HG03460 (cell line): Measurements from ENCODE around the gene GPC5.
A peak's percentile ranks its signal among the peaks of the same experiment; 100 is the strongest.
"Not testable (repeated sequence)": the region's sequence is repeated elsewhere in the genome, so short reads cannot be mapped to it uniquely, and the experiment has no call there.

Source experiments
- ATAC-seq: cut with Tn5 transposase; IDR thresholded peaks from one replicate; pipeline ENCODE4 v1.9.1; 2021; ENCODE audit not compliant: unreplicated experiment

The GPC5 gene

GRCh38 chr13:91836553-91836952 is 438.1 kb downstream of the GPC5 start:
- no peak for ATAC-seq

GRCh38 chr13:91845612-91846011 is 447.2 kb downstream of the GPC5 start:
- ATAC-seq = no peak

- ATAC-seq = no peak
Measured at GRCh38 chr13:91863699-91864098, 465.3 kb downstream of the GPC5 start.

GRCh38 chr13:91868351-91868750 is 469.9 kb downstream of the GPC5 start:
- ATAC-seq = no peak

GRCh38 chr13:91878491-91878890 is 480.1 kb downstream of the GPC5 start:
- no peak for ATAC-seq

- no peak for ATAC-seq
Measured at GRCh38 chr13:91879360-91879759, 480.9 kb downstream of the GPC5 start.

GRCh38 chr13:91882918-91883317 is 484.5 kb downstream of the GPC5 start:
- no peak for ATAC-seq

- ATAC-seq = no peak
Measured at GRCh38 chr13:91889641-91890040, 491.2 kb downstream of the GPC5 start.

GRCh38 chr13:91891141-91891540 is 492.7 kb downstream of the GPC5 start:
- no peak for ATAC-seq

- no peak for ATAC-seq
Measured at GRCh38 chr13:91893040-91893439, 494.6 kb downstream of the GPC5 start.

- ATAC-seq = no peak
Measured at GRCh38 chr13:91894316-91894715, 495.9 kb downstream of the GPC5 start.

- ATAC-seq = no peak
Measured at GRCh38 chr13:91896547-91896946, 498.1 kb downstream of the GPC5 start.

- not testable (repeated sequence) for ATAC-seq
Measured at GRCh38 chr13:91898986-91899385, 500.6 kb downstream of the GPC5 start.

GRCh38 chr13:91902291-91902690 is 503.9 kb downstream of the GPC5 start:
- no peak for ATAC-seq

GRCh38 chr13:91904005-91904404 is 505.6 kb downstream of the GPC5 start:
- ATAC-seq = peak; percentile 83

GRCh38 chr13:91904597-91904996 is 506.2 kb downstream of the GPC5 start:
- ATAC-seq = peak; percentile 36

GRCh38 chr13:91907398-91907797 is 509.0 kb downstream of the GPC5 start:
- ATAC-seq = no peak

- ATAC-seq = no peak
Measured at GRCh38 chr13:91909617-91910016, 511.2 kb downstream of the GPC5 start.

GRCh38 chr13:91922969-91923592 is 524.7 kb downstream of the GPC5 start:
- no peak for ATAC-seq

- ATAC-seq = no peak
Measured at GRCh38 chr13:91930687-91931086, 532.3 kb downstream of the GPC5 start.

- ATAC-seq = no peak
Measured at GRCh38 chr13:91934354-91934753, 535.9 kb downstream of the GPC5 start.

GRCh38 chr13:91946498-91947070 is 548.2 kb downstream of the GPC5 start:
- no peak for ATAC-seq

GRCh38 chr13:91948736-91949135 is 550.3 kb downstream of the GPC5 start:
- ATAC-seq = no peak
